Transverse colon (tissue), 4 donors: ENCODE results near the gene RAB10.

Experiments
- EP300 ChIP-seq: sonication (generic); formaldehyde crosslinking; IDR thresholded peaks from one replicate; pipeline ENCODE4 v1.6.1; 2017; ENCODE audit warnings: antibody characterized with exemption, low read depth
- POLR2A ChIP-seq: fragments of 450-650 bp; IDR thresholded peaks from one replicate; pipeline ENCODE4 v1.6.1; 2016; ENCODE audit warnings: antibody characterized with exemption, mild to moderate bottlenecking, moderate library complexity
- POLR2AphosphoS5 ChIP-seq, 3 donors: sonication (generic); formaldehyde crosslinking; IDR thresholded peaks; one replicate each; pipeline ENCODE4 v1.6.1; 2016; ENCODE audit warnings: antibody characterized with exemption in 3 of 3
- TF ChIP-seq, protein P1 (sequence below), 5 experiments: fragments of 200-600 bp in 3 of 5; fragments of 450-650 bp in 2 of 5; sonication (generic) in 3 of 5; IDR thresholded peaks; 1 replicate in 2 of 5; 2 replicates in 3 of 5; pipeline ENCODE4 v1.5.1; 2016 to 2017; ENCODE audit warnings: antibody characterized with exemption in 5 of 5, inconsistent platforms in 3 of 5, mild to moderate bottlenecking in 2 of 5, moderate library complexity in 1 of 5

DNA sequence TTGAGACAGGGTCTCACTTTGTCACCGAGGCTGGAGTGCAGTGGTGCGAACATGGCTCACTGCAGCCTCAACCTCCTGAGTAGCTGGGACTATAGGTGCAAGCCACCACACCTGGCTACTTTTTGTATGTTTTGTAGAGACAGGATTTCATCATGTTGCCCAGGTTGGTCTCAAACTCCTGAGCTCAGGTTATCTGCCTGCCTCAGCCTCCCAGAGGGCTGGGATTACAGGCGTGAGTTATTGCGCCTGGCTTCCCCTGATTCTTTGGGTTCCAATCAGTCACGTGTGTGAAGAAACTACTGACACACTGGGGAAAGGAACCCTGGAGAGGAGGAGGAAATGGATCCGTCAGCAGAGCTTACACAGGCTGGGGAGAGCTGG, 22.3 kb upstream of the RAB10 start:
- TF ChIP-seq POLR2A (no peak), POLR2AphosphoS5 (IDR thresholded peaks at IDR 0.05) (no peak), EP300 (no peak)
- TF ChIP-seq, protein P1, sequence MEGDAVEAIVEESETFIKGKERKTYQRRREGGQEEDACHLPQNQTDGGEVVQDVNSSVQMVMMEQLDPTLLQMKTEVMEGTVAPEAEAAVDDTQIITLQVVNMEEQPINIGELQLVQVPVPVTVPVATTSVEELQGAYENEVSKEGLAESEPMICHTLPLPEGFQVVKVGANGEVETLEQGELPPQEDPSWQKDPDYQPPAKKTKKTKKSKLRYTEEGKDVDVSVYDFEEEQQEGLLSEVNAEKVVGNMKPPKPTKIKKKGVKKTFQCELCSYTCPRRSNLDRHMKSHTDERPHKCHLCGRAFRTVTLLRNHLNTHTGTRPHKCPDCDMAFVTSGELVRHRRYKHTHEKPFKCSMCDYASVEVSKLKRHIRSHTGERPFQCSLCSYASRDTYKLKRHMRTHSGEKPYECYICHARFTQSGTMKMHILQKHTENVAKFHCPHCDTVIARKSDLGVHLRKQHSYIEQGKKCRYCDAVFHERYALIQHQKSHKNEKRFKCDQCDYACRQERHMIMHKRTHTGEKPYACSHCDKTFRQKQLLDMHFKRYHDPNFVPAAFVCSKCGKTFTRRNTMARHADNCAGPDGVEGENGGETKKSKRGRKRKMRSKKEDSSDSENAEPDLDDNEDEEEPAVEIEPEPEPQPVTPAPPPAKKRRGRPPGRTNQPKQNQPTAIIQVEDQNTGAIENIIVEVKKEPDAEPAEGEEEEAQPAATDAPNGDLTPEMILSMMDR (IDR thresholded peaks at IDR 0.05): no peak
